ENCODE data around the gene SLC22A1. TPM values are rescaled to one million over a fixed set of nuclear protein-coding genes. Genes with fewer than 3 reads are reported as not detected.
"Not testable (repeated sequence)": the region's sequence is repeated elsewhere in the genome, so short reads cannot be mapped to it uniquely, and the experiment has no call there.

Gene SLC22A1
- total RNA-seq, 1 donor from 2014 or later, result 3.2 TPM

DNA sequence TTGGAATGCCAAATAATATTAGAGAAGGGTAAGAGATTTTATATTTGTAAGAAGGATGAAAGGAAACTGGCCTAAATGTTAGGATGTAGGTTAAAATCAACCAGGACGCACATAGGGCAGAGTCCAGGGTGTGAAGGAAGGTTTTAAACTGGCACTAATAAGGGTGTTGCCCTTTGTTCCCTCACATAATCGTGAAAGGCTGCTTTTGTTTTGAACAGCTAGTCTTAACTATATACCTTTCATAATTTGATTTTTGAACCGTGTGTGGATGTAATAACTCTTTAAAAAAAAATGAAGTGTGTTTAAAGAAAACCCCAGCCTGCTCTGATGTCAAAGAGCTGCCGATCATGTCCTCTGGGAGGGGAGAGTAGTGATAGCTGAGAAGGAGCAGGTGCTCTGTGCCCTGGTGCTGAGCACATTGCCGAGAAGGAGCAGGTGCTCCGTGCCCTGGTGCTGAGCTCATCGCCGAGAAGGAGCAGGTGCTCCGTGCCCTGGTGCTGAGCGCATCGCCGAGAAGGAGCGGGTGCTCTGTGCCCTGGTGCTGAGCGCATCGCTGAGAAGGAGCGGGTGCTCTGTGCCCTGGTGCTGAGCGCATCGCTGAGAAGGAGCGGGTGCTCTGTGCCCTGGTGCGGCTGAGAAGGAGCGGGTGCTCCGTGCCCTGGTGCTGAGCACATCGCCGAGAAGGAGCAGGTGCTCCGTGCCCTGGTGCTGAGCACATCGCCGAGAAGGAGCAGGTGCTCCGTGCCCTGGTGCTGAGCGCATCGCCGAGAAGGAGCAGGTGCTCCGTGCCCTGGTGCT is 31.0 kb upstream of the SLC22A1 start:
- H3K9ac ChIP-seq (ENCODE audit: low read length); H3K9me3 Mint-ChIP-seq (ENCODE audit: unreplicated experiment); H3K4me2 ChIP-seq (ENCODE audit: low read length); H3K4me3 ChIP-seq (ENCODE audit: insufficient read depth, low read depth, low read length); H3K4me3 Mint-ChIP-seq (ENCODE audit: unreplicated experiment); H3K79me2 ChIP-seq (ENCODE audit: insufficient read depth, low read length); H3K36me3 Mint-ChIP-seq (ENCODE audit: low read depth, unreplicated experiment); H3K27me3 ChIP-seq (ENCODE audit: insufficient read depth, low read length); H3K4me1 ChIP-seq (ENCODE audit: insufficient read depth, low read length); H3K27ac Mint-ChIP-seq (ENCODE audit: unreplicated experiment); H3K4me1 Mint-ChIP-seq (ENCODE audit: low read depth, unreplicated experiment); DNase-seq (ENCODE audit: low read depth); H3K9me3 ChIP-seq (ENCODE audit: insufficient read depth, low read depth, low read length); H2AFZ ChIP-seq (ENCODE audit: low read depth, low read length); H3K27me3 Mint-ChIP-seq (ENCODE audit: low read depth, unreplicated experiment); H3K27ac ChIP-seq (ENCODE audit: low read depth, low read length); FAIRE-seq: not testable (repeated sequence)
- Histone ChIP-seq H3K36me3 (ENCODE audit: insufficient read depth, low read length) (peaks cover 36% of the 10 kb centered on the region), H4K20me1 (ENCODE audit: insufficient read depth, low read length) (peaks cover 24% of the 10 kb centered on the region)

DNA sequence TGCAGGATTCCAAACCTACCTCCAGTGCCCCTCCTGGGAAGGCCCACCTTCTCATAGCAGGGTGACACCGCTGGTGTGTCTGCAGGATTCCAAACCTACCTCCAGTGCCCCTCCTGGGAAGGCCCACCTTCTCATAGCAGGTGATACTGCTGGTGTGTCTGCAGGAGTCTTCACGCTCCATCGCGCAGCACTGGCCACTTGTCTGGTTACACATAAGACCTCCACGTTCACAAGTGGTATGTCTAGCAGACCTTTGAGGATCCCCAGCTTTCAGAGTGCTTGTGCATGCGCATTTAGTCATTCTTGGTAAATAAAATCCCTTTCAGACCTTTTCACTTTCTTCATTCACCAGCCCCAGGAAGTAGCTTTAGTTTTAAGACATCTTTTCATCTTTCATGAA is 29.4 kb upstream of the SLC22A1 start:
- FAIRE-seq; H3K9me3 Mint-ChIP-seq (ENCODE audit: unreplicated experiment); H3K9ac ChIP-seq (ENCODE audit: low read length); DNase-seq (ENCODE audit: low read depth); H3K4me3 ChIP-seq (ENCODE audit: insufficient read depth, low read depth, low read length); H3K27me3 Mint-ChIP-seq (ENCODE audit: low read depth, unreplicated experiment); H3K27me3 ChIP-seq (ENCODE audit: insufficient read depth, low read length); H3K4me1 Mint-ChIP-seq (ENCODE audit: low read depth, unreplicated experiment); H3K9me3 ChIP-seq (ENCODE audit: insufficient read depth, low read depth, low read length); H3K4me2 ChIP-seq (ENCODE audit: low read length); H2AFZ ChIP-seq (ENCODE audit: low read depth, low read length); H3K27ac Mint-ChIP-seq (ENCODE audit: unreplicated experiment); H3K36me3 Mint-ChIP-seq (ENCODE audit: low read depth, unreplicated experiment); H3K79me2 ChIP-seq (ENCODE audit: insufficient read depth, low read length); H3K4me3 Mint-ChIP-seq (ENCODE audit: unreplicated experiment); H3K4me1 ChIP-seq (ENCODE audit: insufficient read depth, low read length); H3K27ac ChIP-seq (ENCODE audit: low read depth, low read length): not testable (repeated sequence)
- H4K20me1 ChIP-seq (ENCODE audit: insufficient read depth, low read length), result peaks cover 24% of the 10 kb centered on the region
- H3K36me3 ChIP-seq (ENCODE audit: insufficient read depth, low read length), result peaks cover 43% of the 10 kb centered on the region

DNA sequence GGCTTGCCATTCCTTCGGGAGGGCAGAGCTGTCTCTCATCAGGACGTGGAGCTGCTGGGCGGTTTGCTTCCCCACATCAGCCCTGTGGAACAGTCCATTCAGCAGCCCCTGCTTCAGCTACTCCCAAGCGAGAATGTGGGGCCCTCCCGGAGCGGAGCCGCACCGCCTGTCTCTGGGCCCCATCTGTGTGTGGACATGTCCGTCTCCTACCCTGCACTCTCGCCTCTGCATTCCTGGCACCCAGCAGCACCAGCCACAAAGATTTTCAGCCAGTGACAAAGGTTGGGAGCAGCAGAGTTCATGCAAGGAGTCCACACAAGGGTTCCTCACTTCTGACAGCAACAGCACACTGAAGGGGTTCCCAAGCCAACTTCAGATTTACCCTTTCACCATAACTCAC is 29.0 kb upstream of the SLC22A1 start:
- Mint-ChIP-seq H3K27ac (ENCODE audit: unreplicated experiment) (no peak overlapping the region), H3K27me3 (ENCODE audit: low read depth, unreplicated experiment) (no peaks in the 10 kb centered on the region), H3K4me3 (ENCODE audit: unreplicated experiment) (no peak overlapping the region), H3K36me3 (ENCODE audit: low read depth, unreplicated experiment) (peaks cover 5% of the 10 kb centered on the region), H3K9me3 (ENCODE audit: unreplicated experiment) (no peaks in the 10 kb centered on the region), H3K4me1 (ENCODE audit: low read depth, unreplicated experiment) (no peaks in the 10 kb centered on the region)
- Histone ChIP-seq H3K36me3 (ENCODE audit: insufficient read depth, low read length) (peaks cover 43% of the 10 kb centered on the region), H3K4me3 (ENCODE audit: insufficient read depth, low read depth, low read length) (no peak overlapping the region), H3K4me1 (ENCODE audit: insufficient read depth, low read length) (no peaks in the 10 kb centered on the region), H4K20me1 (ENCODE audit: insufficient read depth, low read length) (peaks cover 24% of the 10 kb centered on the region), H3K9me3 (ENCODE audit: insufficient read depth, low read depth, low read length) (no peaks in the 10 kb centered on the region), H3K27me3 (ENCODE audit: insufficient read depth, low read length) (no peaks in the 10 kb centered on the region), H3K4me2 (ENCODE audit: low read length) (no peak overlapping the region), H2AFZ (ENCODE audit: low read depth, low read length) (no peak overlapping the region), H3K9ac (ENCODE audit: low read length) (no peak overlapping the region), H3K79me2 (ENCODE audit: insufficient read depth, low read length) (no peaks in the 10 kb centered on the region), H3K27ac (ENCODE audit: low read depth, low read length) (no peak overlapping the region)
- FAIRE-seq (no peak), DNase-seq (ENCODE audit: low read depth) (no peak)
- TF ChIP-seq, protein P1, sequence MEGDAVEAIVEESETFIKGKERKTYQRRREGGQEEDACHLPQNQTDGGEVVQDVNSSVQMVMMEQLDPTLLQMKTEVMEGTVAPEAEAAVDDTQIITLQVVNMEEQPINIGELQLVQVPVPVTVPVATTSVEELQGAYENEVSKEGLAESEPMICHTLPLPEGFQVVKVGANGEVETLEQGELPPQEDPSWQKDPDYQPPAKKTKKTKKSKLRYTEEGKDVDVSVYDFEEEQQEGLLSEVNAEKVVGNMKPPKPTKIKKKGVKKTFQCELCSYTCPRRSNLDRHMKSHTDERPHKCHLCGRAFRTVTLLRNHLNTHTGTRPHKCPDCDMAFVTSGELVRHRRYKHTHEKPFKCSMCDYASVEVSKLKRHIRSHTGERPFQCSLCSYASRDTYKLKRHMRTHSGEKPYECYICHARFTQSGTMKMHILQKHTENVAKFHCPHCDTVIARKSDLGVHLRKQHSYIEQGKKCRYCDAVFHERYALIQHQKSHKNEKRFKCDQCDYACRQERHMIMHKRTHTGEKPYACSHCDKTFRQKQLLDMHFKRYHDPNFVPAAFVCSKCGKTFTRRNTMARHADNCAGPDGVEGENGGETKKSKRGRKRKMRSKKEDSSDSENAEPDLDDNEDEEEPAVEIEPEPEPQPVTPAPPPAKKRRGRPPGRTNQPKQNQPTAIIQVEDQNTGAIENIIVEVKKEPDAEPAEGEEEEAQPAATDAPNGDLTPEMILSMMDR (IDR thresholded peaks at IDR 0.05; ENCODE audit: insufficient read depth, low read depth, low read length), result no peak
- TF ChIP-seq EZH2 (IDR thresholded peaks at IDR 0.05; ENCODE audit: insufficient read depth, low read length), result no peak

Data from astrocyte (in vitro differentiated cells and primary cell).